CD8-positive, alpha-beta memory T cell (primary cell): ENCODE data around the gene SAXO1. TPM values are rescaled to one million over a fixed set of nuclear protein-coding genes. Genes with fewer than 3 reads are reported as not detected.

Source experiments
- CTCF ChIA-PET: fragments of 350-600 bp; sonication (Branson Sonifier 250); formaldehyde crosslinking; loops from one replicate; lab custom pipeline; 2021; ENCODE audit warnings: antibody characterized with exemption; lab: Charles Lee
- POLR2A ChIA-PET: fragments of 350-600 bp; sonication (Branson Sonifier 250); formaldehyde crosslinking; loops from one replicate; lab custom pipeline; 2021; ENCODE audit warnings: antibody characterized with exemption; lab: Charles Lee
- DNase-seq, 5 donors: peaks; one replicate each; pipeline versions ENCODE4 v3.0.0 to v3.0.0-alpha.2; 2020 to 2022; ENCODE audit warnings: mixed read lengths in 1 of 5
- H3K27ac ChIP-seq: one replicate; pipeline ENCODE4 v1.7.0; 2013; ENCODE audit warnings: low read depth, mild to moderate bottlenecking, low read length, moderate library complexity
- H3K27me3 ChIP-seq: 2 replicates; pipeline ENCODE4 v1.7.0; 2013; ENCODE audit warnings: low read length, mild to moderate bottlenecking; ENCODE audit not compliant: insufficient read depth, poor library complexity, severe bottlenecking
- H3K36me3 ChIP-seq: 2 replicates; pipeline ENCODE4 v1.7.0; 2013; ENCODE audit warnings: mild to moderate bottlenecking, low read length, moderate library complexity; ENCODE audit not compliant: insufficient read depth
- H3K4me1 ChIP-seq: 2 replicates; pipeline ENCODE4 v1.7.0; 2013; ENCODE audit warnings: mild to moderate bottlenecking, low read length, moderate library complexity; ENCODE audit not compliant: insufficient read depth
- H3K4me3 ChIP-seq: 2 replicates; pipeline ENCODE4 v1.7.0; 2013; ENCODE audit warnings: mild to moderate bottlenecking, low read length
- H3K9me3 ChIP-seq: 2 replicates; pipeline ENCODE4 v1.7.0; 2013; ENCODE audit warnings: mild to moderate bottlenecking, low read length
- H3K27ac Mint-ChIP-seq, 8 donors: one replicate each; pipeline ENCODE4 v1.8.0; 2020 to 2021; ENCODE audit warnings: mixed read lengths in 8 of 8, mild to moderate bottlenecking in 6 of 8, inconsistent platforms in 3 of 8, moderate library complexity in 3 of 8
- H3K27me3 Mint-ChIP-seq, 2 donors: one replicate each; pipeline ENCODE4 v1.8.0; 2020 to 2021; ENCODE audit warnings: mixed read lengths in 2 of 2, mild to moderate bottlenecking in 1 of 2, moderate library complexity in 1 of 2
- H3K36me3 Mint-ChIP-seq, 3 donors: one replicate each; pipeline ENCODE4 v1.8.0; 2020 to 2021; ENCODE audit warnings: mixed read lengths in 3 of 3, inconsistent platforms in 1 of 3, mild to moderate bottlenecking in 1 of 3
- H3K4me1 Mint-ChIP-seq, 3 donors: one replicate each; pipeline ENCODE4 v1.8.0; 2020 to 2021; ENCODE audit warnings: mixed read lengths in 3 of 3, inconsistent platforms in 1 of 3, mild to moderate bottlenecking in 1 of 3
- H3K4me3 Mint-ChIP-seq, 7 donors: one replicate each; pipeline ENCODE4 v1.8.0; 2020 to 2021; ENCODE audit warnings: mixed read lengths in 7 of 7, mild to moderate bottlenecking in 6 of 7, moderate library complexity in 4 of 7, inconsistent platforms in 2 of 7
- H3K9me3 Mint-ChIP-seq, 5 donors: one replicate each; pipeline ENCODE4 v1.8.0; 2020 to 2022; ENCODE audit warnings: mixed read lengths in 5 of 5, mild to moderate bottlenecking in 3 of 5, moderate library complexity in 2 of 5, inconsistent platforms in 1 of 5
- polyA plus RNA-seq: library from polyadenylated mRNA; unstranded; fragments of 300-500 nt; fragmentation: Illumina TruSeq; gene quantifications from one replicate; pipeline ENCODE4 v1.2.3, GENCODE V29; 2021
- total RNA-seq, 2 experiments: library from RNA; stranded (reverse); gene quantifications; one replicate each; pipeline ENCODE4 v1.2.3, GENCODE V29; 2021

The SAXO1 gene
- total and polyA plus RNA-seq, 3 experiments from 2014 or later: not detected

DNA sequence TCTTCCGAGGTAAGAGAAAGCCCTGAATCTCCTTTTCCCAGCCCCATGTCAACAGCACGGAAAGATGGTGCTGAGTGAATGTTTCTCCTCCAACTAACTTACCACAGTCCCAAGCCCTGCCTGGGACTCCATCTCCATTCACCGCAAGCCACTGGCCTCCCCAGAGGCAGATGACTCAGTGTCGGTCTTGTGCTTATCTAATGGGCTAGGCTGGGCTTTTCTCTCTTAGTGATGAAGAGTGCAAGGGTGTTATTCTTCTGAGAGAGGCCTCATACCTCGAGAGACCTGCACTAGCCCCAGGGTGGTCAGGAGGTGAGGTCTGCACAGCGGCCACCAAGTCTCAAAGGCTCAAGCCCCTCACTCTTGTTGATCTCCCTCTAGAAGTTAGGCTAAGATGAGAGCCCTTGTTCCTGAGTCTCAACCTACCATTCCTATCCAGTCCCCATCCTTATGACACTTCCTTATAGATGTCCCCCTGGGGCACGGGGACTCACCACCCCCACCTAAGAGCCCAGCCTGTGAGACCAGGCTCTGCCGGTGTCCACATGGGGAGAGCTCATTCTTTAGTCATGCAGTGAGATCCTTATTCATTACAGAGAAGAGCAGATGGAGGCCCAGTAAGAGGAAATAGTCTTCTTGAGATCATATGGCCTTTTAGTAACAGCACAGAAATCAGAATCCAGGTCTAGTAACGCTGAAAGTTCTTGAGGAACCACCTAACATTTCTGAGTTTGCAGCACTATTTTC is 127.0 kb downstream of the SAXO1 start:
- Mint-ChIP-seq H3K36me3 (no peaks in the 10 kb centered on the region), H3K4me3 (no peak overlapping the region), H3K9me3 (peaks cover 6 to 21% (median 10%) of the 10 kb centered on the region in 5 donors), H3K4me1 (no peaks in the 10 kb centered on the region), H3K27me3 (peaks cover 10 to 15% of the 10 kb centered on the region in 2 donors), H3K27ac (no peak overlapping the region)
- Histone ChIP-seq H3K9me3 (no peaks in the 10 kb centered on the region), H3K4me3 (no peak overlapping the region), H3K4me1 (no peaks in the 10 kb centered on the region), H3K27ac (no peak overlapping the region), H3K36me3 (no peaks in the 10 kb centered on the region), H3K27me3 (no peaks in the 10 kb centered on the region)
- DNase-seq: no peak
- ChIA-PET CTCF (no interaction called here), POLR2A (no interaction called here)

DNA sequence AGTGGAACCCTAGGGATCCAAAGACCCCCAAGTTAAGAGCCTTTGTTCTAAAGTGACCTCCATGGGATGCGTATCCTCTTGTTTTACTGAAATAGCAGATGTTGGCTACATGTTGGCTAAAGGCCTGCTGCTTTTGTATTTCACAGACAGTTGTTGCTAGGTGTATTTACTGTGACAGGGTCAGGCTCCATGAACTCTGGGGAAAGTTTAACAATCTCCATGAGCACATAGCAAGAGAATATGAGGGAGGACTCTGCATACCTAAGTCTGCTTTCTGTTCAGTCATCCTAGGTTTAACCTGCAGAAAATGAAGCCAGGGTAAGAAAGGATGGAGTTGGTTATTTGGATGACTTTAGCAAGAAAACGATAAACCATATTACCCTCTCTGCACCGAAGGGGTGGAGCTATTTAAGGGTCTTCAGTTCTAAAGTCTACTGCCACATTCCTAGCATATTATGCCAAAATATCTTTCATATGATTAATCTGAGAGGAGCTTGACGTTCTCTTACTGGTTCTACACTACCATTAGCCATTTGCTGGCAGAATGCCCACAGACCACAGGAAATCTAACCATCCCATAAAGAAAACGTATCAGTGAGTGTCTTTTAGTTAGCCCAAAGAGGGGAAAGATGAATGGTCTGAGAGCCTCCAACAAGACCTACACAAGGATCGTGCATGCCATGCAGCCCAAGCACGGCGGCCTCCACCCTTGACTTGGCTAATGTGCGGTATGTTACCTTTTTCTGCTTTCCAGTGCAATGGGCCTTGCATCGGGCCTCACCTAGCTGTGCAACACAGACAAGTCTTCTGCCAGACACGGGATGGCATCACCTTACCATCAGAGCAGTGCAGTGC is 127.8 kb downstream of the SAXO1 start:
- Mint-ChIP-seq H3K27me3 (peaks cover 10 to 15% of the 10 kb centered on the region in 2 donors), H3K4me3 (no peak overlapping the region), H3K27ac (no peak overlapping the region), H3K4me1 (no peaks in the 10 kb centered on the region), H3K9me3 (peaks cover 6 to 22% (median 10%) of the 10 kb centered on the region in 5 donors), H3K36me3 (no peaks in the 10 kb centered on the region)
- Histone ChIP-seq H3K4me3 (no peak overlapping the region), H3K27me3 (no peaks in the 10 kb centered on the region), H3K27ac (no peak overlapping the region), H3K4me1 (no peaks in the 10 kb centered on the region), H3K9me3 (no peaks in the 10 kb centered on the region), H3K36me3 (no peaks in the 10 kb centered on the region)
- ChIA-PET POLR2A (no interaction called here), CTCF (no interaction called here)
- no peak for DNase-seq

DNA sequence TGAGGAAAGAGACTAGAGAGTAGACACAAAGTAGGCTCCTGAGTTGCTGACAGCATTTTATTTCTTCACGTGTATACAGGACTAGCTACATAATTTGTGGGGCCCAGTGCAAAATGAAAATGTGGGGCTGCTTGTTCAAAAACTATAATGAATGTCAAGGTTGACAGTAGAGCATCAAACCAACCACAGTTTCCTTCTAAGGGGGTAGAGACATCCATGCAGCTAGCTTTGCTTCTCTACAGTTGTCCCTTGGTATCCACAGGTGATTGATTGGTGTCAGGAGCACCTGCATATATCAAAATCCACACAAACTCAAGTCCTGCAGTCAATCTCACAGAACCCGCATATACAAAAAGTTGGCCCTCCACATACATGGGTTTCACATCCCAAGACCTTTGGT is 129.6 kb downstream of the SAXO1 start:
- Histone ChIP-seq H3K9me3 (no peaks in the 10 kb centered on the region), H3K27ac (no peak overlapping the region), H3K4me3 (no peak overlapping the region), H3K27me3 (no peaks in the 10 kb centered on the region), H3K4me1 (no peaks in the 10 kb centered on the region), H3K36me3 (no peaks in the 10 kb centered on the region)
- Mint-ChIP-seq H3K27me3 (peaks cover 7 to 9% of the 10 kb centered on the region in 2 donors), H3K27ac (no peak overlapping the region), H3K4me1 (no peaks in the 10 kb centered on the region), H3K4me3 (no peak overlapping the region), H3K9me3 (peaks cover 9 to 22% (median 12%) of the 10 kb centered on the region in 5 donors), H3K36me3 (no peaks in the 10 kb centered on the region)
- DNase-seq: no peak
- ChIA-PET CTCF (no interaction called here), POLR2A (interaction anchor here (0.7 kb wide), 1 partner anchor 130 kb away, joined by 6 read pairs; the partner anchor contains the start of gene SAXO1)

DNA sequence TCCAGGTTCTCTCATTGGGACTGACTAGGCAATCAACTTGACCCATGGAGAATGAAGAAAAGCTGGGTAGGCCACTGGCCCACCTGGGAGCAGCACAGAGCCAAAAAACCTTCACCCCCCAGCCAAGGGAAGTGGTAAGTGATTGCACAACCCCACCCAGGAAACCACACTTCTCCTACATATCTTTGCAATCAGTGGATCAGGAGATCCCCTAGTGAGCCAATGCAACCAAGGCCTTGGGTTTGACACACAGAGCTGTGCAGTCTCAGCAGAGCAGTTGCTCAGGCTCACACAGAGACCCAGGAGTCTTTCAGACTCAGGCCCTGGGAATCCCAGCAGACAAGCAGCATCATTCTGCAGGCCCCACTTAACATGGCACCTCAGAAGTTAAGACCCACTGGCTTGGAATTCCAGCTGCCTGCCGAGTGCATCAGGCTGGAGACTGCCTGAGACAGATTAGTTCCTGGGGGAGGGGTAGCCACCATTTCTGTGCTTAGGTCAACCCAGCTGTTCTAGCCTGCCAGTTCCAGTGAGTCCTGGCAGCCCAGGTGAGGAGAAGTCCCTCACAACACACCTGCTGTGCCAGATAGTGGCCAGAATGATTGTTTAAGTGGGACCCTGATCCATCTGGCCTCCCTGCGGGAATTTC is 136.4 kb downstream of the SAXO1 start:
- no peak overlapping the region for H3K4me3 ChIP-seq
- H3K4me3 Mint-ChIP-seq: no peak overlapping the region
- H3K27me3 ChIP-seq: no peaks in the 10 kb centered on the region
- no peak overlapping the region for H3K27ac ChIP-seq
- no peaks in the 10 kb centered on the region for H3K9me3 ChIP-seq
- no peak overlapping the region for H3K27ac Mint-ChIP-seq
- H3K27me3 Mint-ChIP-seq: peaks cover under 1 to 2% of the 10 kb centered on the region in 2 donors
- CTCF ChIA-PET: no interaction called here
- no peaks in the 10 kb centered on the region for H3K36me3 ChIP-seq
- DNase-seq: no peak
- H3K9me3 Mint-ChIP-seq: peaks cover 8 to 23% (median 20%) of the 10 kb centered on the region in 5 donors
- POLR2A ChIA-PET: no interaction called here
- H3K4me1 Mint-ChIP-seq: peaks cover 4 to 12% (median 5%) of the 10 kb centered on the region in 3 donors
- H3K36me3 Mint-ChIP-seq: peaks cover 0 to 20% (median 3%) of the 10 kb centered on the region in 3 donors
- no peaks in the 10 kb centered on the region for H3K4me1 ChIP-seq

DNA sequence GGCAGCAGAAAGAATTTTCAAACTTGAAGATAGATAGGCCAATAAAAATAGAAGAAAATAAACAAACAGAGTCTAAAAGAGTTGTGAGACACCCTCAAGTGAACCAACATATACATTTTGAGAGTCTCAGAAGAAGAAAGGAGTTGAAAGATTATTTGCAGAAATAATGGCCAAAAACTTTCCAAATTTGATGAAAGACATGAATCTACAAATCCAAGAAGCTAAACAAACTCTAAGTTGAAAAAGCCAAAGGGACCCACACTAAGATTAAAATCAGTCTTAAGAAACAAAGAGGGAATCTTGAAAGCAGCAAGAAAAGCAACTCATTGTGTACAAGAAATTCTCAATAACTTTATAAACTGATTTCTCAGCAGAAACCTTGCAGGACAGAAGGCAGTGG is 137.0 kb downstream of the SAXO1 start:
- peaks cover 0 to 20% (median 3%) of the 10 kb centered on the region in 3 donors for H3K36me3 Mint-ChIP-seq
- Histone ChIP-seq H3K9me3 (no peaks in the 10 kb centered on the region), H3K27ac (no peak overlapping the region), H3K36me3 (no peaks in the 10 kb centered on the region), H3K27me3 (no peaks in the 10 kb centered on the region), H3K4me3 (no peak overlapping the region), H3K4me1 (no peaks in the 10 kb centered on the region)
- peaks cover 2 to 6% of the 10 kb centered on the region in 2 donors for H3K27me3 Mint-ChIP-seq
- ChIA-PET CTCF (no interaction called here), POLR2A (no interaction called here)
- no peak for DNase-seq
- H3K4me3 Mint-ChIP-seq: no peak overlapping the region
- peaks cover 4 to 12% (median 5%) of the 10 kb centered on the region in 3 donors for H3K4me1 Mint-ChIP-seq
- no peak overlapping the region for H3K27ac Mint-ChIP-seq
- peaks cover 8 to 22% (median 18%) of the 10 kb centered on the region in 5 donors for H3K9me3 Mint-ChIP-seq

DNA sequence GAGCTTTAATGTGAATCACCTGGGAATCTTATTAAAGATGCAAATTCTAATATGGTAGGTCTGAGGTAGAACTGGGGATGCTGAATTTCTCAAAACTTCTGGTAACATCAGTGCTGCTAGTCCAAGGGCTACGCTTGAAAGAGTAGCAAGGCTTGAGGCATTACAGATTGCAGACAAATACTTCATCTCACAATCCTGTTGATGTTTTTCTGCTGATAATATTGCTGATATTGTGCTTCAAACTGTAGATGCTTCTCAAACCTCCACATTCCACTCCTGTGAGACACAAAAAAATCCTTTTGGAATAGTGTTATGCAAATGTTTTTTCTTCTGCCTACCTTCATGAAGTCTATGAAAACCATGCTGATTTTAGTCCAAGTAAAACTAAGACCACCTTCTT is 139.5 kb downstream of the SAXO1 start:
- Histone ChIP-seq H3K4me1 (no peaks in the 10 kb centered on the region), H3K9me3 (no peaks in the 10 kb centered on the region), H3K27ac (no peak overlapping the region), H3K36me3 (no peaks in the 10 kb centered on the region), H3K27me3 (no peaks in the 10 kb centered on the region), H3K4me3 (no peak overlapping the region)
- no peak for DNase-seq
- Mint-ChIP-seq H3K36me3 (peaks cover 0 to 20% (median 3%) of the 10 kb centered on the region in 3 donors), H3K4me1 (peaks cover 4 to 12% (median 5%) of the 10 kb centered on the region in 3 donors), H3K27ac (no peak overlapping the region), H3K27me3 (peaks cover 2 to 13% of the 10 kb centered on the region in 2 donors), H3K4me3 (no peak overlapping the region), H3K9me3 (peaks cover 8 to 19% (median 16%) of the 10 kb centered on the region in 5 donors)
- ChIA-PET POLR2A (no interaction called here), CTCF (no interaction called here)

DNA sequence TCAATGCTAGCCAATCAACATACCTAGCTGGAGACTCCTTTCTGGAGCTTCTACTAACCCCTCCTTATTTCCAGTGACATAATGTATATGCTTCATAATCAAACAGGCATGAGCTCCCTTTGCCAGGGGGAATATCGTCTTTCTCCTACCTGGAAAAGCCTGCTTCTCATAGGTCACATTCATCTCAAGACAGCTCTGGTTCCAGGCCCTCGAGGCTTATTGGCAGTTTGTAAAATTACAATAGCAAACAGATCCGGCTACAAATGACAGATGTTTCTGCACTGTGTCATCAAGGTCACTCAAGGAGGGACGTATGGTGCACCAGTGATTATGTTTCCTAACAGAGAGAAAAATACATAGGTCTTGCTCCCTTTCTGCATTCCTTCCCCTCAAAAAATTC is 140.0 kb downstream of the SAXO1 start:
- no peak overlapping the region for H3K4me3 Mint-ChIP-seq
- DNase-seq: no peak
- H3K27ac Mint-ChIP-seq: no peak overlapping the region
- POLR2A ChIA-PET: no interaction called here
- no peak overlapping the region for H3K27ac ChIP-seq
- no peaks in the 10 kb centered on the region for H3K36me3 ChIP-seq
- peaks cover 8 to 19% (median 16%) of the 10 kb centered on the region in 5 donors for H3K9me3 Mint-ChIP-seq
- CTCF ChIA-PET: interaction anchor here (0.8 kb wide), 1 partner anchor 50 kb away, joined by 3 read pairs; no protein-coding TSS in a partner anchor
- no peaks in the 10 kb centered on the region for H3K27me3 ChIP-seq
- peaks cover 0 to 17% (median 3%) of the 10 kb centered on the region in 3 donors for H3K36me3 Mint-ChIP-seq
- no peaks in the 10 kb centered on the region for H3K4me1 ChIP-seq
- H3K4me1 Mint-ChIP-seq: peaks cover 4 to 12% (median 5%) of the 10 kb centered on the region in 3 donors
- H3K27me3 Mint-ChIP-seq: peaks cover 2 to 13% of the 10 kb centered on the region in 2 donors
- H3K9me3 ChIP-seq: no peaks in the 10 kb centered on the region
- no peak overlapping the region for H3K4me3 ChIP-seq
